Activated CD8-positive, alpha-beta memory T cell treated with anti-CD3 and anti-CD28 coated beads for 48 hours (primary cell): Measurements from ENCODE around the gene REXO5.
"Not testable (repeated sequence)": the region's sequence is repeated elsewhere in the genome, so short reads cannot be mapped to it uniquely, and the experiment has no call there.

Experiments used
- DNase-seq, 3 experiments: peaks; one replicate each; pipeline ENCODE4 v3.0.0-alpha.2; 2020; ENCODE audit warnings: low read depth in 2 of 3, low spot score in 2 of 3

REXO5 gene

DNA sequence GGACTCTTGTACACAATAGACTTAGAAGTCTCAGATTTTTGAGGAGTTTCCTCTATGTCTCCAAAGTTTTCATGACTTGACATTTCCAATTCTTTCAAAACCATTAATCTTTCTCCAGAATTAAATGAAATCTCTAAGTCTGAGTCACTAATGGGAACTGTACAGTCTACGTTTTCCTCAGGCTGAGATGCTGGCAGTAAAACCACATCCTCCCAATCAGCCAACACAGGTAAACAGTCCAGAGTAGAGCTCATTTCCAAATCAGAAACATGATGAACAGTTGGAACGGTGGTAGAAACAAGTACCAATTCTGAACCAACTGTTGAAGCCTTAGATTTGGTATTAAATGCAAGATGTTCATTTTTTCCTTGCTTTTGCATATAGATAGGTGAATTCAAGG is 8.0 kb upstream of the REXO5 start:
- no peak for DNase-seq

DNA sequence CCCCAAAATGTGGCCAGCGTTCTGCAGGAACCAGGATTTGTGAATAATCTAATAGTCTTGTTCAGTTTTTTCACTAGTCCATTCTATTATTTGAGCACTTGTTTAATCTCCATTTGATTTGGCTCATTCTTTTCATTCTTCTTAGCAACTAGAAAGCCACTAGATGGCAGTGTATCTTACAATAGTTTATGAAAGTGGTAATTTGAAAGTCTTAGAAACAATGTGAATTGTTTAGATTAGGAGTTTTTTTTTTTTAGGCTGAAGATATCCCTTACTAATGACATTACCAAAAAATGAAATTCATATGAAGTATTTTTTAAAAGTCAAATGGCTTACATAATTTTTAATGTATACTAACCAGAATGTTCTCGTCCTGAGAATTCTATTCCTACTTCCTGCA is 6.7 kb upstream of the REXO5 start:
- DNase-seq, result no peak

DNA sequence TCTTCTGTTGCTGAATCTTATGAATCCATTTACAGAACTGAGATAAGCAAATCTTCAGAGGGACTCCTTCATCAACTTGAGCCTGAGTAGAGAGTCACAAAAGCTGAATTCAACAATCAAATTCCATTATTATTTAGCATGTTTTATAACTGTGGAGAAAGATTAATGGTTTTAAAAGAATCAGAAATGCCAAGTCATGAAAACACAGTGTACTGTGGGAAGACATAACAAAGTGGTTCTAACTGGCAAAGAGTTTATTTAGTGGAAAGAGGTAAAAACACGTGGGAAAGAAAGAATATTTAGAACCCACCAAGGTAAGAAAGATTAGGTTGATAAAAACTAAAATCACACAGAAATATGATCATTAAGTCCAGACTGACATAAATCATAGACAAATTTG is 5.0 kb upstream of the REXO5 start:
- no peak for DNase-seq

DNA sequence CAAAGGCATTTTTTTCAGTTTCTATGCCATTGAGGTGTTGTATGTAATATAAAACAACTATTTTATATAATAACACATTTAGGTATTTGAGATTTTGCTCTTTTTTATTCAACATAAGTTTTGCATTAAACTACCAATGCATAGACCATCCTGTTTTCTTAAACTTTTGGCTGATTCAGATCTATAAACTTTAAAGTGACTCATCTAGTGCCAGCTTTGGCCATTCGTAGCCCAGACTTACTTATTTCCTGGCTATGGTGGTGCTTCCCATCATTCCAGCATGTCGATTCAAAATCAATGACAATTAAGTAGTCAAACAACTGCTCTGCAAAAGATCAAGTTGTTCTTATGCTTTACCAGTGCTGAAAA is 3.2 kb upstream of the REXO5 start:
- no peak for DNase-seq

DNA sequence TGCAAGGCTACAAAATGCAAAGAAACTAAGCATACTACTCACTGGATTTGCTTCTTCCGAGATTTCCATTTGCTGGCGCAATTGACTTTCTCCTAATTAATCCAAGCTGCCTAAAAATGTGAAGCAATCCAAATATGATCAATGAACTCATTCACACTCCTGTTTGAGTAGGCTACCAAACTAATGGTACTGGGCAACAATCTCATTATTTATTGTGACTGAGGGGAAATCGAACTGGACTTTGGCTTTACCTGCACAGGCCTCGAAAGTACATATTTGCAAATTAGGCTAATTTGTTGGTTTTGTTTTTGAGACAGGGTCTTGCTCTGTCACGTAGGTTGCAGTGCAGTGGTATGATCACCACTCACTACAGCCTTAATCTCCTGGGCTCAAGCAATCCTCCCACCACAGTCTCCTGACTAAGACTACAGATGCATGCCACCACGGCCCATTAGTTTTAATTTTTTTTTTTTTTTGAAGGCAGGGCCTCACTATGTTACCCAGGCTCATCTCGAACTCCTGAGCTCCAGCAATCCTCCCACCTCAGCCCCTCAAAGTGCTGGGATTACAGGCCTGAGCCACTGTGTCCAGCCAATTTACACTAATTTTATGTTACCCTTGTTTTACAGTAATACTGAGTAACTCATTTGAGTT is 2.6 kb upstream of the REXO5 start:
- DNase-seq, result no peak

DNA sequence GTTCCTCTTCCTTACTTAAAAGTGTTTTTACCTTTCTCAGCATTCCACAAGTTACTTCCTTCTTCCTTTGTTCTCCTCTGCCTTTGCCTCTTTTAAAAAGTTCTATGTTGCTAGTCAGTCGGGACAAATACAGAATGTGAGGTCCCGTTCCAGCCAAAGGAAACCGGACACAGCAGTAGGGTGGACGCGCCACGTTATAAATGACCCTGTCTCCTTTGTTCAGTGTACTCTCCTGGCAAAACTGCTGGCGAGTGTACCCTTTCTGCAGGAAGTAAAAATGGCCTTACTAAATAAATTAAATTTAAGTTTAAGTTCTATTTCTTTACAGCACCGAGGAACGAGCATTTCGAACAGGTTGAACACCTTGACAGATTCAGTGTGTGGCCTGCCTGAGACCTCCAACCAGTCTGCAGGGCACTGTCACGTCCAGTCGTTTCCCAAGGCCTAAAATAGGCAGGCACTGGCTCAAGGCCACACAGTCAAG is 601 bp upstream of the REXO5 start:
- DNase-seq, result not testable (repeated sequence)

DNA sequence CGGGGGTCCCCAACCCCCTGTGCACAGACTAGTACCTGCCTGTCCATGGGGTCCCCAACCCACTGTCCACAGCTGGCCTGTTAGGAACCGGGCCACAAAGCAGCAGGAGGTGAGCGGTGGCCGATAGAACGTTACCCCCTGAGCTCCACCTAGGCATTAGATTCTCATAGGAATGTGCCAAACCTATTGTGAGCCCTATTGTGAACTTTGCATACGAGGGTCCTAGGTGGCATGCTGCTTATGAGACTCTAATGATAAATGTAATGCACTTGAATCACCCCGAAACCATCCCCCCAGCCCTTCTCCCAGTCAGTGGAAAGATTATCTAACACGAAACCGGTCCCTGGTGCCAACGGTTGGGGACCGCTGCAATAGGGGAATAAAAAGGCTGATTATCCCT is 1.5 kb downstream of the REXO5 start:
- DNase-seq, result no peak

DNA sequence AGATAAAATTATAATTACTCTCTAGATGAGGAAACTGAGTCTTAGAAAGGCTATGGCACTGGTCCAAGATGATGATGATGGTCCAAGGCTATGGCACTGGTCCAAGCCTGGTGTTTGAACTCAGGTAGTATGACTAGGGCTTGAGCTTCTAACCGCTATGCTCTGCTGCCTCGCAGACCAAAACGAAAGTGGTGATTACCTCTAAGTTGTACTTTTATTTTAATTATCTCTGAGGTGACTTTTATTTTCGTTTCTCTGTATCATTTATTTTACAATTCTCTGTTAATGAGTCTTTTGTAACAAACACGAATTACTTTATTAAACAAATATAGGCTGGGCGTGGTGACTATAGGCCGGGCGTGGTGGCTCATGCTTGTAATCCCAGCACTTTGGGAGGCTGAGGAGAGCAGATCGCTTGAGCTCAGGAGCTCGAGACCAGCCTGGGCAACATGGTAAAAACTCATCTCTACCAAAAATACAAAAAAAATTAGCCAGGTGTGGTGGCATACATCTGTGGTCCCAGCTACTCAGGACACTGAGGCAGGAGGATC is 5.6 kb downstream of the REXO5 start:
- DNase-seq, result no peak

DNA sequence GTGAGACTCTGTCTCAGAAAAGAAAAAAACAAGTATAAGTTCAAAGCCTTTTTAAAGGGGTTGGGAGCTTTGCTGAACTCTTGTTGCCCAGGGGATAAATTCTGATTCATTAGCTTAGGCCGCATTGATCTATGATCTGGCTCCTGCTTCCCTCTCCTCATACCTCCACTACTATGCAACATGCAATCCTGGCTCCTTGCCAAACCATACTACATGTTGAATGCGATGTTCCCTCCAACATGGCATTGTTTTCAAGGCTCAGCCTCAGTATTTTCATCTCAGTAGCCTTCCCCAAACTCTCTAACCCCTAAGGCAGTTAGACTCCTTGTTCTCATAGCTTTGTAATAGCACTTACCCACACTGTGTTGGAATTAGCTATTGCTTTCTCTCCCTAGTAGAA is 6.2 kb downstream of the REXO5 start:
- no peak for DNase-seq

DNA sequence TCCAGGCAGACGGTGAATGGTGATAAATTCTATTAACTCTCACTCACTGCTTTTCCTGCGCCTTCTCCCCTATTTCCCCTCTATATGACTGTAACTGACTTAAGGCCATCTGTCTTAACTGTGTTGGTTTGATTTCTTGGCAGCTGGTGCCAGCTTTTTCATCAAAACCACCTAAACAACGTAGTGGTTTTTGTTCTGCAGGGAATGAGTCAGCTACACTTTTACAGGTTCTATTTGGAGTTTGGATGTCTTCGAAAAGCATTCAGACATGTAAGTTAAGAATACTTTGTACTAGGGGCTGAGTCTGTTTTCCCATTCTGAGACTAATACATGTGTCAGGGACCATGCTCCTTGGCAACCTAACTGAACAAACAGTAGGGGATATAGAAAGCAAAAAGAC is 8.5 kb downstream of the REXO5 start:
- DNase-seq, result no peak

DNA sequence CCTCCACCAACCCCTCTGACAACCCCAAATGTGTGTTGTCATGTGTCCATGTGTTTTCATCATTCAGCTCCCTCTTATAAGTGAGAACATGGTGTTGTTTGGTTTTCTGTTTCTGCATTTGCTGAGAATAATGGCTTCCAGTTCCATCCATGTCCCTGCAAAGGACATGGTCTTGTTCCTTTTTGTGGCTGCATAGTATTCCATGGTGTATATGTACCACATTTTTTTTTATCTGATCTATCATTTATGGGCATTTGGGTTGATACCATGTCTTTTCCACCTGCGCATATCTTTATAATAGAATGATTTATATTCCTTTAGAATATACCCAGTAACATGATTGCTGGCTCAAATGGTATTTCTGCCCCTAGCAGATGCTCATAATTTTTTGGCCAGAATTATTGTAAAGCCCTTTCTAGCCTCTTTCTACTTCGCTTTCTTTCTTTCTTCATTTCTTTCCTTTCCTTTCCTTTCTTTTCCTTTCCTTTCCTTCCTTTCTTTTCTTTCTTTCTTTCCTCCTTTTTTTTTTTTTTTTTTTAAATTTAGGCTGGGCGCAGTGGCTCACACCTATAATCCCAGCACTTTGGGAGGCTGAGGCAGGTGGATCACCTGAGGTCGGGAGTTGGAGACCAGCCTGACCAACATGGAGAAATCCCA is 12.7 kb downstream of the REXO5 start:
- no peak for DNase-seq

DNA sequence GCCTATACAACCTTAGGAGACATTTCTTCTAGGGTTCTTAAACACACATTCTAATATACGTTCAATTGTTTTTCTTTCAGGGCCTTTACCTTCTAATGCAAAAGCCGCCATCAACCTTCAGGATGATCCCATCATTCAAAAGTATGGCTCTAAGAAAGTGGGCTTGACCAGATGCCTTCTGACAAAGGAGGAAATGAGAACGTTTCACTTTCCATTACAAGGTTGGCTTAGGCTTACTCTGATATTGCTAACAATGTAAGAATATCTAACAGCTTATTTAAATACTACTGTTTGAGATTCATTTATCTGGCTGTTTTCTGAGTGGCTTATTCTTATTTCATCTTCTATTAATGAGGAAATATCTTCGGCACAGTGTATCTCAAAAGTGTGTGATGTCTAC is 15.4 kb downstream of the REXO5 start:
- no peak for DNase-seq

DNA sequence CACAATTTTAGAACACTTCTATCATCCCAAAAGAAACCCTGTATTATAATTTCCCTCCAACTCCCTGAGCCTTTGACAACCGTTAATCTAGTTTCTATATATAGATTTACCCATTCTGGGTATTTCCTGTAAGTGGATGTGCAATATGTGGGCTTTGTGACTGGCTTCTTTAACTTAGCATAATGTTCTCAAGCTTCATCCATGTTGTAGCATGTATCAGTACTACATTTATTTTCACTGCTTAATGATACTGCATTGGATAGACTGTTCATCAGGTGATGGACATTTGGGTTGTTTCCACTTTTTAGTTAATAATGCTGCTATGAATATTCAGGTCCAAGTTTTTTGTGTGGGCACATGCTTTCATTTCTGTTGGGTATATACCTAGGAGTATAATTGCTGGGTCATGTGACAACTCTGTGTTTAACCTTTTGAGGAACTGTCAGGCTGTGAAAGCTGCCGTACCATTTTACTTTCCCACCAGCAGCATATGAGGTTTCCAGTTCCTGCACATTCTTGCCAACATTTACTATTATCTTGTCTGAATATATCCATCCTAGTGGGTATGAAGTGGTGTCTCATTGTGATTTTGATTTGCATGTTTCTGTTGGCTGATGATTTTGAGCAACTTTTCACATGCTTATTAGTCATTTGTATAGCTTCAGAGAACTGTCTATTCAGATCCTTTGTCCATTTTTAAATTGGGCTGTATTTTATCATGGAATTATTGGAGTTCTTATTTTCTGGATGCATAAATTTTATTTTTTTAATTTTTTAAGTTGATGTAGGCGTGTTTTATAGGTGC is 16.4 kb downstream of the REXO5 start:
- DNase-seq, result no peak

DNA sequence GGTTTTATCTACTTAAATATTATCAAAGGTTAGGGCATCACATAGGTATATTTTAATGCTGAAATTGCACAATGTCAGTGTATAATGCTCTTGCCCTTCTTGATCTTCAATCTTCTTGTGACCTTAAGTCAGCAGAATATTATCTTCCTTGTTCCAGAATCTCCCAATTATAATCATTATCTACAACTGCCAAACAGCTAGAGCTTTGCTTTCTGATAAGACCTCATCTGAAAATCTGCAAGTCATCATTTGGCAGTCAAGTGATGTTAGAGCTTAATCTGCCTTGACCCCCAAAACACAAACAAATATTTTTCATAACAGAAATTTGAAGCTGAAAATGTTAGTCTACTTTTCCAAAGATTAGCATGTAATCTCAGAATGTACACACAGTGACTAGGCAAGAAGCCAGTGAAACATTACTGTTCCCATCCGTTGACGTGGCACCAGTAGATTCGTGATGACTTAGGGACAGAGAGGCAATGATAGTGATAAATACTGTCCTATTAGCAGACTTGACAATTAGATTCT is 19.8 kb downstream of the REXO5 start:
- no peak for DNase-seq

DNA sequence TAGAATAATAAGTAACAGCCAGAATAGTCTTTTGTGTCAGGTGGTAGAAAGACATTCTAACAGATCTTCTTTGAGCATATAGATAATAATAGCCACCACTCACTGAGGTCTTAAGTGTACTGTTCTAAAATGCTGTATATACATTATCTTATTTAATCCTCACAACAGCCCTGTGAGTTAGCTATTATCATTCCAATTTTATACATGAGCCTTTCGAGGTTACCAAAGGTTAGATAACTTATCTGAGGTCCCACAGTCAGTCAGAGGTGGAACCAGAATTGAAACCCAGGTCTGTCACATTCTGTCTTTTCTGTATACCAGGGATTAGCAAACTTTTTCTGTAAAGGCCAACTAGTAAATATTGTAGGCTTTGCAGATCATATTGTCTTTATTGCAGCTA is 23.2 kb downstream of the REXO5 start:
- DNase-seq, result no peak

DNA sequence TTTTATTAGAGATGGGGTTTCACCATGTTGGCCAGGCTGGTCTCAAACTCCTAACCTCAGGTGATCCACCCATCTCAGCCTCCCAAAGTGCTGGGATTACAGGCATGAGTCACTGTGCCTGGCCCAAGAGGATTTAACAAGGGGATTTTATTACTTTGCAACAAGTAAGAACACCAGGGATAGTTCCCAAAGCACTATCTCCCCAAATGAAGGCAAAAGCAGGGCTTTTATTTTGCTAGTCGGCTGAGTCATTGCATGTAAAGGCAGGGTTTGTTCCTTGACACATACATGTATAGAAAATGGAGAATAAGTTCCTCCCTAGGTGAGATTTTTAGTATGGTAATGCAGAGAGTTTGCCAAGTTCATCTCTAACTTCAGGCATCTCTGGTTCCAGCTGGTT is 24.0 kb downstream of the REXO5 start:
- DNase-seq, result no peak

DNA sequence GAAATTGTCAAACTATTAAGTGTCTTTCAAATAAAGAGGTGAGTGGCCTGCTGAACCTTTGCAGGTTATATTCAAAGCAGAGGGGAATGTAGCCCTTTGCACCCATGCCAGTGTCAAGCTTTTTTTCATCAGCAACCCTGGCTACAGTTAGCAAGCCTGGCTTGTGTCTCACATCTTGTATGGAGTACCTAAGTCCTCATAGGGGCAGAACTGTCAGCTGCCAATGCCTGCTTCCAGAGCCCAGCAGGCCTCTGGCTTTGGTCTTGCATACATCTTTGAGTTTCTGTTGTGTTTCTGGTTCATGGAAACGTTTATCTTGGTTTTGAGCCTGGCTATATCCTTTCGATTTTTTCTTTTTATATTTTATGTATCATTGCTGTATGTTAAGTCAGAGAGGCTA is 26.8 kb downstream of the REXO5 start:
- DNase-seq, result no peak

DNA sequence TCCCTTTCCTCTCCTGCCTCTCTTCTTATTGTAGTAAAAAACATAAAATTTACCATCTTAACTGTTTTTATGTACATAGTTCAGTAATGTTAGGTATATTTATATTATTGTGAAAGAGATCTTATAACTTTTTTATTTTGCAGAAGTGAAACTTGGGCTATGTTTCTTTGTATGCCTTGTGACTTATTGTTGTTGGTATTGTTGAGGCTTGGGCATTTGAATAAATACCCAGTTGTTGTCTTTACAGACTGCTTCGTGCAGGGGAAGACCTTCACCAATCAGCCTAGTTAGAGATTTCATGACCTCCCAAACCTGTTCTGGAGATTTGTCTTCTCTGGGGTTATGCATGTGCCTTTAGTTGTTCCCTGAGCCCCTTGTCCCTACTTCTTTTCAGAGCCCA is 31.9 kb downstream of the REXO5 start:
- no peak for DNase-seq

DNA sequence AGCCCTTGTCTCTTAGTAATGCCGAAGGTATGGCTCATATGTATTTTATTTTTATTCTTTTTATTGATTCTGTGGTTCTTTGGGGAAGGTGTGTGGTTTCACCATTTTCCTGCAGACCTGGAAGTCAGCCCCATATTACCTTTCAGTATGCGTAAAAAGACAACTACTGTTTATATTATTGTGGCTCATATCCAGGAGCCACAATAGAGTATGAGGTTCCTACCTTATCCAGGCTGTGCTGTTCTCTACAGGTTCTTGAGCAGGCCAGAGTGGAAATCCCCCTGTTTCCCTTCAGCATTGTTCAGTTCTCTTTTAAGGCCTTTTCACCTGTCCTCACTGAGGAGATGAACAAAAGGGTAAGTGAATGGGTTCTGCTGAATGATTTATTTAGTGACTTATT is 33.2 kb downstream of the REXO5 start:
- DNase-seq, result no peak

DNA sequence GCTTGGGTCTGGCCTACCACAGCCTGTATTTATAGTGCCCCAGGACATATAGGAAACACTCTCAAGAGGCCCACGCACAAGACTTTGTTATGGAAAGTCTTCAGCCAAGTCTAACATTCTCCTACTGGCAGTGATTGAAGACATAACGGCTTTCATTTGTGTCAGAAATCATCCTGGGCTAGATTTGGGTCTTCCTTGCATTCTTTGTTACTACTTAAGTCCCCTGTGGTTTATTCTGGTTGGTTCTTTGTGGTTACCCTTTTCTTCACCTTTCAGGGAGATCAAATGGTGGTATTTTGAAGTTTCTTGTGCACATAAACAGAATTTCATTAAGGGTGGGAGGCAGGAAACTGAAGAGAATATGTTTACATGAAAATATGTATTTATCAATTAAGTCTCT is 37.7 kb downstream of the REXO5 start:
- no peak for DNase-seq

DNA sequence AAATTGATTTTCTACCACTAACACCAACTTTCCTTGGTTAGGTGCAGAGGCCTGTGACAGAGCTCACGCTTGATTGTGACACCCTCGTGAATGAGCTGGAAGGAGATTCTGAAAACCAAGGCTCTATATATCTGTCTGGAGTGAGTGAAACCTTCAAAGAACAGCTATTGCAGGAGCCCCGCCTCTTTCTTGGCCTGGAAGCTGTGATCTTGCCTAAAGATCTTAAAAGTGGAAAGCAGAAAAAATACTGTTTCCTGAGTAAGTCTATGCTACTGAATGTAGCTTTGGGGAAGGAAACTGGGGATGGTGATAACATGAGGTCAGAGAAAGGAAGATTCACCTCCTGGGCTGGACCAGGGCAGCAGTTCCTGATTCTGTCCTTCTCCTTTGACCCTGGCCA is 38.3 kb downstream of the REXO5 start:
- no peak for DNase-seq

DNA sequence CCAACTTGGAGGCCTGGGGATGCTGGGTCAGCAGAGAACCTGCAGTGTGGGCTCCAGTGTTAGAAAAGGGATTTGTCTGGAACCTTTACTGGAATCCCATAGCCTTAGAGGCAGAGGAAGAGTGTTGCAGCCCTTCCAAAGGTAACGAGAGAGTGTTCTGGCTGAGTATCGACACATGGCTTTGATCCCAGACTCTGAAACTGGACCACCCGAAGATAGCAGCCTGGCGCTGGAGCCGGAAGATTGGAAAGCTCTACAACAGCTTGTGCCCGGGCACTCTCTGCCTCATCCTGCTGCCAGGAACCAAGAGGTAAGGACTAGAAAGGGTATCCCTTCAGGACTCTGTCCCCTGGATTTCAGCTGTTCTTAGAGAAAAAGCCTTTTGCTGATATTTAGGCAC is 39.7 kb downstream of the REXO5 start:
- no peak for DNase-seq
